ENCODE measurements around the gene TMF1. TPM values are rescaled to one million over a fixed set of nuclear protein-coding genes. Genes with fewer than 3 reads are reported as not detected.
A peak's percentile ranks its signal among the peaks of the same experiment; 100 is the strongest.

TMF1 gene
- total and polyA plus RNA-seq, 10 of the 15 experiments (the other 5 are each of a cell fraction or from before 2014, with no cell fraction given), result 7.1 to 24.5 (median 18.6) TPM

- TF ChIP-seq, protein P1, sequence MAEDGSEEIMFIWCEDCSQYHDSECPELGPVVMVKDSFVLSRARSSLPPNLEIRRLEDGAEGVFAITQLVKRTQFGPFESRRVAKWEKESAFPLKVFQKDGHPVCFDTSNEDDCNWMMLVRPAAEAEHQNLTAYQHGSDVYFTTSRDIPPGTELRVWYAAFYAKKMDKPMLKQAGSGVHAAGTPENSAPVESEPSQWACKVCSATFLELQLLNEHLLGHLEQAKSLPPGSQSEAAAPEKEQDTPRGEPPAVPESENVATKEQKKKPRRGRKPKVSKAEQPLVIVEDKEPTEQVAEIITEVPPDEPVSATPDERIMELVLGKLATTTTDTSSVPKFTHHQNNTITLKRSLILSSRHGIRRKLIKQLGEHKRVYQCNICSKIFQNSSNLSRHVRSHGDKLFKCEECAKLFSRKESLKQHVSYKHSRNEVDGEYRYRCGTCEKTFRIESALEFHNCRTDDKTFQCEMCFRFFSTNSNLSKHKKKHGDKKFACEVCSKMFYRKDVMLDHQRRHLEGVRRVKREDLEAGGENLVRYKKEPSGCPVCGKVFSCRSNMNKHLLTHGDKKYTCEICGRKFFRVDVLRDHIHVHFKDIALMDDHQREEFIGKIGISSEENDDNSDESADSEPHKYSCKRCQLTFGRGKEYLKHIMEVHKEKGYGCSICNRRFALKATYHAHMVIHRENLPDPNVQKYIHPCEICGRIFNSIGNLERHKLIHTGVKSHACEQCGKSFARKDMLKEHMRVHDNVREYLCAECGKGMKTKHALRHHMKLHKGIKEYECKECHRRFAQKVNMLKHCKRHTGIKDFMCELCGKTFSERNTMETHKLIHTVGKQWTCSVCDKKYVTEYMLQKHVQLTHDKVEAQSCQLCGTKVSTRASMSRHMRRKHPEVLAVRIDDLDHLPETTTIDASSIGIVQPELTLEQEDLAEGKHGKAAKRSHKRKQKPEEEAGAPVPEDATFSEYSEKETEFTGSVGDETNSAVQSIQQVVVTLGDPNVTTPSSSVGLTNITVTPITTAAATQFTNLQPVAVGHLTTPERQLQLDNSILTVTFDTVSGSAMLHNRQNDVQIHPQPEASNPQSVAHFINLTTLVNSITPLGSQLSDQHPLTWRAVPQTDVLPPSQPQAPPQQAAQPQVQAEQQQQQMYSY (CRISPR knock-in tag; IDR thresholded peaks at IDR 0.05), result no peak
- TF ChIP-seq ZNF217 (IDR thresholded peaks at IDR 0.05), result no peak
- peak; percentile 97 for TF ChIP-seq RELB (IDR thresholded peaks at IDR 0.05; ENCODE audit: low read depth)
- TF ChIP-seq NFIC (IDR thresholded peaks at IDR 0.05; ENCODE audit: low read depth, low read length), result no peak; the same call in 1 of the 2 replicates
- TF ChIP-seq RELA (IDR thresholded peaks at IDR 0.05; ENCODE audit: borderline replicate concordance, partially characterized antibody), result peak; percentile 83
- TF ChIP-seq MTA3 (IDR thresholded peaks at IDR 0.05; ENCODE audit: borderline replicate concordance, low read length), result no peak
- TF ChIP-seq ASH2L (IDR thresholded peaks at IDR 0.05; ENCODE audit: borderline replicate concordance, low read depth), result 0 out of 2 replicates have a peak, but pooled peaks have one; percentile 22
- peak; percentile 77; the same call in 1 of the 2 replicates for TF ChIP-seq ZBED1 (IDR thresholded peaks at IDR 0.05; ENCODE audit: borderline replicate concordance)
- peak; percentile 92 for TF ChIP-seq RUNX3 (IDR thresholded peaks at IDR 0.05; ENCODE audit: low read length)
- peak; percentile 77 for TF ChIP-seq CBFB (IDR thresholded peaks at IDR 0.05; ENCODE audit: low read depth)
- TF ChIP-seq POLR2A (IDR thresholded peaks at IDR 0.05; ENCODE audit: low read depth, low read length), result peak; percentile 59
- peak; percentile 39; the same call in 1 of the 2 replicates for TF ChIP-seq ZNF687 (IDR thresholded peaks at IDR 0.05)
- peak; percentile 78; the same call in 1 of the 2 replicates for TF ChIP-seq YY1 (IDR thresholded peaks at IDR 0.05; ENCODE audit: low read depth, low read length)
- TF ChIP-seq NBN (IDR thresholded peaks at IDR 0.05), result peak; percentile 94
- TF ChIP-seq EED (IDR thresholded peaks at IDR 0.05; ENCODE audit: low read depth), result peak; percentile 91
- TF ChIP-seq, protein P2, sequence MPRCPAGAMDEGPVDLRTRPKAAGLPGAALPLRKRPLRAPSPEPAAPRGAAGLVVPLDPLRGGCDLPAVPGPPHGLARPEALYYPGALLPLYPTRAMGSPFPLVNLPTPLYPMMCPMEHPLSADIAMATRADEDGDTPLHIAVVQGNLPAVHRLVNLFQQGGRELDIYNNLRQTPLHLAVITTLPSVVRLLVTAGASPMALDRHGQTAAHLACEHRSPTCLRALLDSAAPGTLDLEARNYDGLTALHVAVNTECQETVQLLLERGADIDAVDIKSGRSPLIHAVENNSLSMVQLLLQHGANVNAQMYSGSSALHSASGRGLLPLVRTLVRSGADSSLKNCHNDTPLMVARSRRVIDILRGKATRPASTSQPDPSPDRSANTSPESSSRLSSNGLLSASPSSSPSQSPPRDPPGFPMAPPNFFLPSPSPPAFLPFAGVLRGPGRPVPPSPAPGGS (IDR thresholded peaks at IDR 0.05; ENCODE audit: borderline replicate concordance, insufficient read depth, low read depth, low read length, poor library complexity, severe bottlenecking), result peak; percentile 88
- TF ChIP-seq PAX5 (IDR thresholded peaks at IDR 0.05; ENCODE audit: borderline replicate concordance, low read depth, low read length), result no peak
- peak; percentile 73; the same call in 1 of the 2 replicates for TF ChIP-seq CREM (IDR thresholded peaks at IDR 0.05; ENCODE audit: low read depth)
- TF ChIP-seq CHD4 (IDR thresholded peaks at IDR 0.05), result no peak
- peak; percentile 56; the same call in 1 of the 2 replicates for TF ChIP-seq SMARCA5 (IDR thresholded peaks at IDR 0.05)
Measured at GRCh38 chr3:69084326-69085167, 32.4 kb upstream of the TMF1 start, which contains the start of gene ARL6IP5 (continued).

Measured in GM12878 (cell line).